C4-2B (cell line): Measurements from ENCODE around the gene ACOT8.

Experiments
- ZFX ChIP-seq: fragments of 450-650 bp; IDR thresholded peaks from 2 replicates; pipeline ENCODE4 v1.6.1; 2017
- TF ChIP-seq, protein P1 (sequence below): fragments of 450-650 bp; conservative IDR thresholded peaks from 2 replicates; pipeline ENCODE4 v1.5.1; 2017; ENCODE audit warnings: mild to moderate bottlenecking

DNA sequence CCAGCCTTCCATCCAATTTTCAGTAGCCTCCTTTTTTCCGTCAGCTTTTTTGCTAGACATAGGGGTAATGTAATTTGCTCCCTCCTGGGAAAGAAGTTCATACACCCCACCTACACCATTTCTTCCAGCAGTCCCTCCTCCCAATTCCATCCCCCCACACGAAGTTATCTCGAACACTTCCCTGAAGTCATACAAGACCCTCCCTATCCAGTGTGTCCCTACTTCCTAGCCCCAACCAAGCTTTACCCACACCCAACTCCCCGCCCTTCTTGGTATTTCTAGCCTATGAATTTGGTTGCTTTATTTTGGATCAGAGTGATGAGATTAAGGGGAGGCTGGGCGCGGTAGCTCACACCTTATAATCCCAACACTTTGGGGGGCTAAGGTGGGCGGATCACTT is 43.7 kb downstream of the ACOT8 start:
- TF ChIP-seq, protein P1, sequence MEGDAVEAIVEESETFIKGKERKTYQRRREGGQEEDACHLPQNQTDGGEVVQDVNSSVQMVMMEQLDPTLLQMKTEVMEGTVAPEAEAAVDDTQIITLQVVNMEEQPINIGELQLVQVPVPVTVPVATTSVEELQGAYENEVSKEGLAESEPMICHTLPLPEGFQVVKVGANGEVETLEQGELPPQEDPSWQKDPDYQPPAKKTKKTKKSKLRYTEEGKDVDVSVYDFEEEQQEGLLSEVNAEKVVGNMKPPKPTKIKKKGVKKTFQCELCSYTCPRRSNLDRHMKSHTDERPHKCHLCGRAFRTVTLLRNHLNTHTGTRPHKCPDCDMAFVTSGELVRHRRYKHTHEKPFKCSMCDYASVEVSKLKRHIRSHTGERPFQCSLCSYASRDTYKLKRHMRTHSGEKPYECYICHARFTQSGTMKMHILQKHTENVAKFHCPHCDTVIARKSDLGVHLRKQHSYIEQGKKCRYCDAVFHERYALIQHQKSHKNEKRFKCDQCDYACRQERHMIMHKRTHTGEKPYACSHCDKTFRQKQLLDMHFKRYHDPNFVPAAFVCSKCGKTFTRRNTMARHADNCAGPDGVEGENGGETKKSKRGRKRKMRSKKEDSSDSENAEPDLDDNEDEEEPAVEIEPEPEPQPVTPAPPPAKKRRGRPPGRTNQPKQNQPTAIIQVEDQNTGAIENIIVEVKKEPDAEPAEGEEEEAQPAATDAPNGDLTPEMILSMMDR, result no peak
- no peak for TF ChIP-seq ZFX
